GM06990 (cell line): ENCODE data around the gene GPC6.
"Not testable (repeated sequence)": the region's sequence is repeated elsewhere in the genome, so short reads cannot be mapped to it uniquely, and the experiment has no call there.

ENCODE experiments used
- DNase-seq: peaks from one replicate; pipeline ENCODE4 v3.0.0-alpha.2; 2011; ENCODE audit not compliant: insufficient read length; ENCODE audit errors: extremely low read depth
- H3K27me3 ChIP-seq: replicated peaks from 2 replicates; pipeline ENCODE4 v1.6.0; 2011; ENCODE audit warnings: low read length; ENCODE audit not compliant: control insufficient read depth, insufficient read depth
- H3K36me3 ChIP-seq: 2 replicates; pipeline ENCODE4 v1.5.1; 2011; ENCODE audit warnings: low read length; ENCODE audit not compliant: control insufficient read depth, insufficient read depth
- H3K4me3 ChIP-seq: replicated peaks from 2 replicates; pipeline ENCODE4 v1.5.1; 2011; ENCODE audit warnings: low read depth, mild to moderate bottlenecking, control low read depth, low read length
- TF ChIP-seq, protein P1 (sequence below): IDR thresholded peaks from 2 replicates; pipeline ENCODE4 v1.5.1; 2011; ENCODE audit warnings: low read length, control low read depth, mild to moderate bottlenecking, inconsistent platforms; ENCODE audit not compliant: insufficient read depth, poor library complexity, severe bottlenecking

GPC6 gene

DNA sequence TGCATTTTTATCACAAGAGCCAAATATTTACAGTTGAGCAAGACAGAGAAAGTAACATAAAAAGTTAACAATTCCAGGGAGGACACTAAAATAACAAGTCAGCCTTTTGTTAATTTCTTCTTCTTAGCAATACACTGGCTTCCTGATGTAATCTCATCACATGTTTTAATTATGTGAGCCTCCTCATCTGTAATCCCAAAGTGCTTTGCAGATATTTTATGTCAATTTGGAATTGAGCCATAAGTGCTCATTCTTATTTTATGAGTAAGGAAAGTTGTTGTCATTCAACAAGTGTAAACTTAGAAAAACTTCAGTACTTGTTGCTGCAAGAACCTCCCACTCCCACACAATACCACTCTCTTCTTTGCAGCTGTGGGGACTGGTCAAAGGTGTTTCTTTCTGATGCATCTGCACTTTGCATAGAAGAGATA is 223.6 kb downstream of the GPC6 start:
- Histone ChIP-seq H3K27me3 (no peaks in the 10 kb centered on the region), H3K4me3 (no peak overlapping the region), H3K36me3 (no peaks in the 10 kb centered on the region)
- no peak for DNase-seq
- TF ChIP-seq, protein P1, sequence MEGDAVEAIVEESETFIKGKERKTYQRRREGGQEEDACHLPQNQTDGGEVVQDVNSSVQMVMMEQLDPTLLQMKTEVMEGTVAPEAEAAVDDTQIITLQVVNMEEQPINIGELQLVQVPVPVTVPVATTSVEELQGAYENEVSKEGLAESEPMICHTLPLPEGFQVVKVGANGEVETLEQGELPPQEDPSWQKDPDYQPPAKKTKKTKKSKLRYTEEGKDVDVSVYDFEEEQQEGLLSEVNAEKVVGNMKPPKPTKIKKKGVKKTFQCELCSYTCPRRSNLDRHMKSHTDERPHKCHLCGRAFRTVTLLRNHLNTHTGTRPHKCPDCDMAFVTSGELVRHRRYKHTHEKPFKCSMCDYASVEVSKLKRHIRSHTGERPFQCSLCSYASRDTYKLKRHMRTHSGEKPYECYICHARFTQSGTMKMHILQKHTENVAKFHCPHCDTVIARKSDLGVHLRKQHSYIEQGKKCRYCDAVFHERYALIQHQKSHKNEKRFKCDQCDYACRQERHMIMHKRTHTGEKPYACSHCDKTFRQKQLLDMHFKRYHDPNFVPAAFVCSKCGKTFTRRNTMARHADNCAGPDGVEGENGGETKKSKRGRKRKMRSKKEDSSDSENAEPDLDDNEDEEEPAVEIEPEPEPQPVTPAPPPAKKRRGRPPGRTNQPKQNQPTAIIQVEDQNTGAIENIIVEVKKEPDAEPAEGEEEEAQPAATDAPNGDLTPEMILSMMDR: no peak

DNA sequence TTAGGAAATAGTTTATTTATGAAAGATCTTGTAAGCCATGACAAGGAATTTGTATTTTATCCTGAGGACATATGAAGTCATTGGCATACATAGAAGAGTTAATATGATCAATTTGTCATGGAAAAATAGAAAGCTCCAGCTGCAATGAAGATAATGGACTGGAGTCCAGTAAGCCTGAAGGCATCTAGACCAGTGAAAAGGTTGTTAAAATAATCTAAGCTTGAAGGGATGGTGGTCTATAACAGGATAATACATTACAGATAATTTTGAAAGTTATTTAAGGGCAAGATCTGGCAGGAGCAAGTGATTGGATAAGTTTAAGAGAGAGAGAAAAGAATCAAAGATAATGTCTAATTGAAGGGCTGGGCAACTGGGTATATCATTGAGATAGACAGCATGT is 224.2 kb downstream of the GPC6 start:
- no peak for DNase-seq
- no peak overlapping the region for H3K4me3 ChIP-seq
- TF ChIP-seq, protein P1: no peak
- H3K27me3 ChIP-seq: no peaks in the 10 kb centered on the region
- no peaks in the 10 kb centered on the region for H3K36me3 ChIP-seq

GRCh38 chr13:93454676-93455235 is 228.1 kb downstream of the GPC6 start:
- not testable (repeated sequence) for H3K4me3 ChIP-seq, DNase-seq, H3K36me3 ChIP-seq, H3K27me3 ChIP-seq

DNA sequence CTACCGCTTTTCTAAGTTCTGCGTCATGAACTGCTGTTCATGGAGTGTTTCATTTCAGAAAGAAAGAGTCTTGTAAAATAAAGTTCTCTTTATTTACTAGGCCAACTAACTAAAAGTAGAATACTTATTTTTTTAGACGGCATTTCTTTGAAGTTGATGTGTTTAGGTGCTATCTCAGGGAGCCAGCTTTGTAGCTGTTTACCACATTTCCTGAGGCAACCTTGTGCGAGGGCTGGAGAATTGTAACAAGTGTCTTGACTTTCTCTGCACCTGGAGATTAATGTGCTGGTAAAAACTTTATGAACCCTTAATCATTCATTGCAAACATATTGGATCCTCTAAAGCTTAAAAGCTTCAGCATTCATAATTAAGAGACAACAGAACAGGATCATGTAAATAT is 229.3 kb downstream of the GPC6 start:
- DNase-seq: no peak
- no peaks in the 10 kb centered on the region for H3K36me3 ChIP-seq
- TF ChIP-seq, protein P1: no peak
- H3K27me3 ChIP-seq: no peaks in the 10 kb centered on the region
- H3K4me3 ChIP-seq: no peak overlapping the region

- Histone ChIP-seq H3K36me3 (no peaks in the 10 kb centered on the region), H3K4me3 (no peak overlapping the region), H3K27me3 (no peaks in the 10 kb centered on the region)
- no peak for DNase-seq
- TF ChIP-seq, protein P1: no peak
These were observed 233.4 kb downstream of the GPC6 start for GRCh38 chr13:93460005-93460404.

- no peak overlapping the region for H3K4me3 ChIP-seq
- no peaks in the 10 kb centered on the region for H3K27me3 ChIP-seq
- H3K36me3 ChIP-seq: no peaks in the 10 kb centered on the region
- TF ChIP-seq, protein P1: no peak
- DNase-seq: no peak
These were observed 235.5 kb downstream of the GPC6 start for GRCh38 chr13:93462151-93462550.
